ENCODE data around the gene KIDINS220.

Gene KIDINS220

GRCh38 chr2:8851811-8852560 lies 14.6 kb upstream of the KIDINS220 start:
- no peak for DNase-seq (ENCODE audit: low spot score)

DNA sequence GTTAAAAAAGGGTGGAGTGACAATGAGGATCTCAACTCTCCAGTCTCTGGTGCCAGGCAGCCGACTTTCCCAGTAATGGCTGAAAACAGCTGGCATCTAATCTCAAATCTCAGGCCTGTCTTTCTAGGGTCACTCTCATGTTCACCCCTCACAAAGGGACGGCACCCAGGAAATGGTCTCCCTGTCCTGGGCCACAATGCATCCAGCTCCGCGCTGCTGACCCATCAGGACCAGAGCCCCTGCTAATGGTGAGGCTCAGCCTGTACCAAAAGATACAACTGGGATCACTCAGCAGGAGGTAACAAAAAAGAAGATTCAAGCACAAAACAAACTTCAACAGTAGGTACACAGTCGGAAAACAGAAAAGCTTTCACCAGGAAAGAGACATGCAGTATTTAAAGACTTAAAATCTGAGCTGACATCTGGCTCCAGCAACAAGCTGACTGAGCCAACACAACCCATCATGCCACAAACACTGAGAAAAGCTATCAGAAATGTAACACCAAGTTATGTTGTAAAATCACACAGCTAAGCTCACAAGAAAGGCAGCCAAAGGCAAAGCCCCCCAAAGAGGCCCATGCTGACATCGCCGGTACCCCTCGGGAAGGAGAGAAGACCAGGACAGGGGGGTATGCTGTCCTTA lies 13.6 kb upstream of the KIDINS220 start:
- DNase-seq (ENCODE audit: low spot score): no peak

GRCh38 chr2:8849327-8849726 lies 11.9 kb upstream of the KIDINS220 start:
- DNase-seq (ENCODE audit: low spot score): no peak

DNA sequence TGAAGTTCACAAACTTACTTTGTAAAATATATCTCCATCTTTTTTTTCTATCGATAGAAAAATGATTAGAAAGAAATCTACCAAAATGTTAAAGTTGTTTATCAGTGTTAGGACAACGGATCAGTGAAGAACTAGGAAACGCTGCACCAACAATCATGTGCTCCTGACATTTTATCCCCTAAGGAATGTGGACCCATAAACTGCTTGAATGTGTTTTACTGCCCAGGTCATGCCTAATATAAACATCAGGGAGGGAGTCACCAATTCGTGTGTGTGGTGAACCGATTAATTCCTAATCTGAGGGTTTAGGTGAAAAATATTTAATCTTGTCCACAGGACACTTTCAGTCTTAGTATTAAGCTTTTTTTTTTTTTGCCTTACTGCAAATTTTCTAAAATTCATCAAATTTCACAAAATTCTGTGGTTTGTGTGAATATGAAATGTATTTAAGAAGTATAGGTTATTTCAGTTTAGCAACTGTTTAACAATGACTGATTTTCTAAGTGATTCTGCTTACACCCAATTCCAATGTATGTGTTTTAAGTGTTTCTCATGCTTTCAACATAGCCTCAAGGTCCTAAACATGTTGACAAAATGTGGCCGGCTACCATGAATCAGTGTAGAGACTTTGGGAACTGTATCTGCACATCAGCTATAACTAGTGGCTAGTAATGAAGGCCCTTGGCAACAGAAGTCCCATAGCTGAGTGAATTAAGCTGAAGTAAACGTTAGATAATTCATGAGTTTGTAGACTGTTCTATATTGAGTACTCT lies 11.1 kb upstream of the KIDINS220 start:
- no peak for DNase-seq (ENCODE audit: low spot score)

GRCh38 chr2:8847400-8847799 lies 10.0 kb upstream of the KIDINS220 start:
- no peak for DNase-seq (ENCODE audit: low spot score)

DNA sequence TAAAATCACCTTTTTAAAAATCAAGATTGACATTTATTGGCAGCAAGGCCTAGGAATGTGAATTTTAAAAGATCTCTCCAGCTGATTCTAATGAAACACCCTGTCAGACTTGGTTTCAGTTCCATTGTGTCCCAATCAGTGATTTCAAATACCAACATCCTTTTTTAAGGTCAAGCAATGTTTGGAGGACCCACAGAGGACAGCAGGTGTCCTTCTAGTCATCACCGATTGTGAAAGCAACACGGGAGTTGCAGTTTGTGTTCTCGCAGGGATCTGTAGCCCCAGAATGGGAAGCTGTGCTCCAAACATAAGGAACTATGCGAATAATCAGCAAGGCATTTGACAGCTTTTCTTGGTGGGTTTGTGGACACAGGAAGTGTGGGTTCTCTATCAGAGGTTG lies 4.5 kb upstream of the KIDINS220 start:
- DNase-seq (ENCODE audit: low spot score): no peak

DNA sequence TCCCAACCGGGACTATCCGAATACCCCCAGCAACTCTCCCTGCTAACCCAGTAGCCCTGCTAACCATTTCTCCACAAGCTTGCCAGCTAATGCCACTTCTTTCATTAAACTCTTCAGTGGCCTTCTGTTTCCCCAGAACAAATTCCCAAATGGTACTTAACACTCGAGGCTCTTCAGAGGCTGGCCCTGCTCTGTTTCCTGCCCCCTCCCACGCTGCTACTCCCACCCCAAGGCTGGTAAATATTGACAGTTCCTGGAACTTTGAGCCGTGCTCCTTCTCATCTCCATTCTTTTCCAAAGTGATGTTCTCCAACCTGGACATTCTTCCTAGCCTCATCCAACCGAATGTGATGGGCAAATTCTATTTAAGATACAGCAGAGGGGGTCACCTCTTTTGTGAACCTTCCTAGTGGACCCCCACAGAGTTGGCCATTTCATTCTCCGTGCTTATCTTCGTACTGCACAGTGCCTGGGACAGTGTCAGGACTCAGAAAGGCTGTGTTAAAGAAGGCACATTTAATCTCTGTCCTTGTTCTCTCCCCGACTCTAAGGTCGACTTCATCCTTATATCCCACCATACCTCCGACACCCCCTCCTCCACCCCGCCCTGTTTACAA lies 3.2 kb upstream of the KIDINS220 start:
- no peak for DNase-seq (ENCODE audit: low spot score)

- DNase-seq (ENCODE audit: low spot score): no peak
Measured at GRCh38 chr2:8839189-8839965, 2.0 kb upstream of the KIDINS220 start.

GRCh38 chr2:8837795-8838140 lies 355 bp upstream of the KIDINS220 start:
- no peak for DNase-seq (ENCODE audit: low spot score)

DNA sequence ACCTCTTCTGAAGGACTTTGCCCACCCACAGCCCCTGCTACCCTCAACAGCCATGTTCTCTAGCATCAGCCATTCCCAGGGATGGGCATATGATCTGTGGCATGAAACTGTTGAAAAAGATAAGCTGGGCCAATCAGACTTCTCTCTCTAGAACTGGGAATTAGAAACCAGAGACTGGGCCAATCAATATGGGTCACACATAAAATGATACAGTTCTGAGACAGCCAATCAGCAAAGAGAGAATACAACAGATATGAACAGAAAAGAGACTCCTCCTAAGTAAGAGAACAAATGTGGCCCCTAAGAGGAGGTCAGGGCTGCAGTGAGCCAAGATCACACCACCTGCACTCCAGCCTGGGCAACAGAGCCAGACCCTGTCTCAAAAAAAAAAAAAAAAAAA lies 2.1 kb downstream of the KIDINS220 start:
- no peak for DNase-seq (ENCODE audit: low spot score)

DNA sequence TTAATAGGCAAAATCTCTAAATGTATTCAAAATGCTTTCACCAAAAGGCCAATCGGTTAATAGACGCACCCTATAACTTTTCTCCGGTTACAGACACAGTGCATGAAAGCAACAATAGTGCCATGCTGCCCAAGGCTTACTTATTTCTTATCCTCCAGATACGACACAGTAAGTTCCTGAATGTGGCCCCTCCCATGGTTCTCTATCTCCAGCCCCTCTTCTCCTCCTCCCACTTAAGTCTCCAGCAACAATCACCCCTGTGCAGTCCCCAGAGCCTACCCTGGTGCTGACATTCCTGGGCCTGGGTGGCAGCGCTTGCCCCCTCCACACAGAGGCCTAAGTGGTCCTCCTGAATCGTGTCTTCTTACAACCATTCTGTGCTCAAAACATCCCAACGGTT lies 3.6 kb downstream of the KIDINS220 start:
- no peak for DNase-seq (ENCODE audit: low spot score)

DNA sequence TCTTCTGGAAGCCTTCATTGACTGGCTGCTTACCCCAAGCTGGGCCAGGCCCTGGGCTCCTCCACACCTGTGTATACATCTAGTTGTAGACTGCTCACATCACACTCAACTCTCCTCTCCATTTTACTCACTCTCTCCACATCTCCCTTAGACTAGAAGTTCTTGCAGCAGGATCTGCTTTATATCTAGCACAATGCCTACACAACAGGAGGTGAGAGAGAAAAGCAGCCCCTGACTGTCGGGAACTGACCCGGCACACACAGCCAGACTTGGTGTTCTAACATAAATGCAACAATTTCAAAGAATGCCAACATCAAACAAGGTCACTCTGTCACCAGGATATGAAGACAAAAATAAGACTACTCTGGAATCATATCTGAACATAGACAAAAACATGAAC lies 5.9 kb downstream of the KIDINS220 start:
- no peak for DNase-seq (ENCODE audit: low spot score)

DNA sequence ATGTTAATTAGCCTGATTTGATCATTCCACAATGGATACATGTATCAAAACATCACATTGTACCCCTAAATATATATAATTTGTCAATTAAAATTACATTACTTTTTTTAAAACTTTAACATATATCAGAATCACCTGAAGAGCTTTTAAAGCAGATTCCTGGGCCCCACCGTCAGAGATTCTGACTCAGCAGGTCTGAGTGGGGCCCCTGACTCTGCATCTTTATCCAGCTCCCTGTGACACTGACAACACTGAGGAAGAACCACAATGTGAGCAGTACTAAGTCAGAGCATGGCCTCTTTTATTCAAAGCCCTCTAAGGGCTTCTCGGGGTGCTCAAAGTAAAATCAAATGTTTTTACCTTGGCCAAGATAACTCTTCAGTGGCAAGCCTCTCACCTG lies 9.7 kb downstream of the KIDINS220 start:
- no peak for DNase-seq (ENCODE audit: low spot score)

GRCh38 chr2:8822218-8822617 lies 15.2 kb downstream of the KIDINS220 start:
- no peak for DNase-seq (ENCODE audit: low spot score)

DNA sequence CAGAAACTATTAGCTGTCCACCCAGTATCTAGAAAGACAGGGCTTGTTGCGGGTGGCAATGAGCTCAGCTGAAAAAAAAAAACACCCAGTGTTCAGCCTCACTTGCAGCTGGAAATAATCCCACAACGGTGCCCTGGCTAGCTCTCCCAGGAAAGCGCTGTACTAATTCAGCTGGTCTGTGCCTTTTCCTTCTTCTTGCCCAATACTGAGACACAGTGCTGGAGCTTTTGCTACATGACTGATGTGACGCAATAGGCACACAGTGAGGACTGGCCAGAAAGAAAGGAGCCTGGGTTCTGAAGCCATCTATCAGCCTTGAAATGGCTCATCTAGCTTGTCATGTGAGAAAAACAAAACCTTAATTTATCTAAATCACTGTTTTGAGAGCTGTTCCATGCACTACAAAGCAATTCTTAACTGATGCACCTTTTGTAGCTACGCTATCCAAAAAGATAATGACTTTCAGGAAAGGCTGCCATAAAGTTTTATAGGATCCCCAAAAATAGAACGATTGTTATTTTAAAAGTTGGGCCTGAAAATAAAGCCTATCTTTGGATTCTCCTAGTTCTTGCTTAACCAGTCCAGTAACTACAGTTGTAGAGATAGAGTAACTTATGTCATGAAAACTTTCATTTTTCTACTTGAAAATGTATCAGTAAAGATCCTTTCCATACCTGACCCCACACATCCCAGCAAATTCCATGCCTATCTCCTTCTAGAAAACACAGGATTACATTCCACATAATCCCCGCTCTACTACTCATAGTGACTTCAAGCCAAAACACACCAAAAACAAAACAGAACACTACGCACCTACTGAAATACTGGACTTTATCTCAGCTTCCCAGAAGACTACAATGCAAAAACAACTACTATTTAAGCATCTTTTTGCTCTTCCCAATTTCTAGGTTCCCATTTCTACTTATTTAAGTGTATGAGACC lies 15.9 kb downstream of the KIDINS220 start:
- no peak for DNase-seq (ENCODE audit: low spot score)

DNA sequence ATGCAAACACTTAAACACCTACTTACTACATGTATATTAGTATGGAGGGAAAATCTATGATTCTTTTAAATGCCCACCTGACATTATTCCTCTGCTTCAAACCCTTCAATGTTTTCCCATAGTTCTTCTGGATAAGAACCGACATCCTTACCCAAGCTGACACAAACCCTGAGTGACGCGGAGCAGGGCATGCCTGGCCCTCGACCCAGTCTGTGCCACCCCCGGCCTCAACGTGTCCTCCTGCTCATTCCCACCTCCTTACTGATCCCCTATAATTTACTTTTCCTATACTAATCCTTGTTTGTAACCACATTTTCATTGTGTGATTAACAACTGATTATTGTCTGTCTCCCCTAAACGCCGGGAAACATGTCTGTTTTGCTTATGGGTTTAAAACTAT lies 17.5 kb downstream of the KIDINS220 start:
- DNase-seq (ENCODE audit: low spot score): no peak

DNA sequence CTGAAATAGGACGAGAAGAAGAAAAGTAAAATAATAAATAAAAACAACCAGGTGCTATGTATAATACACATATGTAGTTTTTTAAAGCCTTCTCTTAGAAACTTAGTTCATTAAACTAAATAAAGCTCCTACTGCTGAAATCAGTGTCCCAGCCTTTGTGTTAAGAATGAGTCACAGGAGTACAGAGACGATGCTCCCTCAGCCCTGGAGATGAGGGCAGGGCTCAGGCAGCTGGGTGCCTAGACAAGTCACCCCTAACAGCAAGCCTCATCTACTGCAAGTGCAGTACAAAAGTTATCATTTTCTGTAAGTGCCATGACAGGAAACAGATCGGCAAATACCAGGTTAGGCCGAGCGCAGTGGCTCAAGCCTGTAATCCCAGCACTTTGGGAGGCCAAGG lies 18.2 kb downstream of the KIDINS220 start:
- no peak for DNase-seq (ENCODE audit: low spot score)

- no peak for DNase-seq (ENCODE audit: low spot score)
Measured at GRCh38 chr2:8817221-8817620, 20.2 kb downstream of the KIDINS220 start.

- no peak for DNase-seq (ENCODE audit: low spot score)
Measured at GRCh38 chr2:8806885-8807704, 30.3 kb downstream of the KIDINS220 start.

Data from CD4-positive, alpha-beta T cell treated with Interleukin-2 at 100 ng/mL for 4 hours (primary cell).